ENCODE results near the gene C1QTNF6.
"Not testable (repeated sequence)": the region's sequence is repeated elsewhere in the genome, so short reads cannot be mapped to it uniquely, and the experiment has no call there.

Gene C1QTNF6

GRCh38 chr22:37206841-37207821, 19.1 kb upstream of the C1QTNF6 start:
- no peak for DNase-seq

GRCh38 chr22:37206118-37206840, 18.2 kb upstream of the C1QTNF6 start:
- DNase-seq, result no peak

GRCh38 chr22:37205046-37205445, 17.0 kb upstream of the C1QTNF6 start:
- no peak for DNase-seq

GRCh38 chr22:37204045-37204655, 16.1 kb upstream of the C1QTNF6 start:
- DNase-seq, result no peak

- DNase-seq, result no peak
Observed at GRCh38 chr22:37203354-37204044, 15.5 kb upstream of the C1QTNF6 start.

GRCh38 chr22:37202716-37203115, 14.7 kb upstream of the C1QTNF6 start:
- DNase-seq, result no peak

- DNase-seq, result no peak
Observed at GRCh38 chr22:37202001-37202555, 14.0 kb upstream of the C1QTNF6 start.

GRCh38 chr22:37201443-37201820, 13.4 kb upstream of the C1QTNF6 start:
- not testable (repeated sequence) for DNase-seq

GRCh38 chr22:37199760-37200108, 11.7 kb upstream of the C1QTNF6 start:
- no peak for DNase-seq

GRCh38 chr22:37199103-37199759, 11.2 kb upstream of the C1QTNF6 start:
- peak; percentile 95 to 99 for DNase-seq

GRCh38 chr22:37198258-37199102, 10.4 kb upstream of the C1QTNF6 start:
- DNase-seq, result peak; percentile 63 to 94

GRCh38 chr22:37197451-37198257, 9.6 kb upstream of the C1QTNF6 start:
- DNase-seq, result no peak

- no peak for DNase-seq
Observed at GRCh38 chr22:37196539-37197450, 8.7 kb upstream of the C1QTNF6 start.

GRCh38 chr22:37195921-37196320, 7.9 kb upstream of the C1QTNF6 start:
- DNase-seq, result no peak

- DNase-seq, result no peak
Observed at GRCh38 chr22:37194750-37195149, 6.7 kb upstream of the C1QTNF6 start.

- DNase-seq, result peak; percentile 80 to 91
Observed at GRCh38 chr22:37193629-37194191, 5.7 kb upstream of the C1QTNF6 start.

GRCh38 chr22:37192741-37193140, 4.7 kb upstream of the C1QTNF6 start:
- DNase-seq, result no peak

- no peak for DNase-seq
Observed at GRCh38 chr22:37192204-37192603, 4.2 kb upstream of the C1QTNF6 start.
